Hepatocyte (in vitro differentiated cells): ENCODE data around the gene PARP8.

Source experiments
- EZH2 ChIP-seq: fragments of 200-600 bp; sonication (generic); IDR thresholded peaks from 2 replicates; pipeline ENCODE4 v1.6.1; 2016; ENCODE audit warnings: antibody characterized with exemption, mild to moderate bottlenecking, borderline replicate concordance
- EZH2phosphoT487 ChIP-seq: fragments of 200-600 bp; sonication (generic); IDR thresholded peaks from one replicate; pipeline ENCODE4 v1.6.1; 2018; ENCODE audit warnings: antibody characterized with exemption, mild to moderate bottlenecking, low read depth, moderate library complexity; ENCODE audit not compliant: unreplicated experiment, severe bottlenecking
- TF ChIP-seq, protein P1 (sequence below): fragments of 200-600 bp; sonication (generic); IDR thresholded peaks from 2 replicates; pipeline ENCODE4 v1.5.1; 2016; ENCODE audit warnings: antibody characterized with exemption, mild to moderate bottlenecking; ENCODE audit not compliant: poor library complexity

DNA sequence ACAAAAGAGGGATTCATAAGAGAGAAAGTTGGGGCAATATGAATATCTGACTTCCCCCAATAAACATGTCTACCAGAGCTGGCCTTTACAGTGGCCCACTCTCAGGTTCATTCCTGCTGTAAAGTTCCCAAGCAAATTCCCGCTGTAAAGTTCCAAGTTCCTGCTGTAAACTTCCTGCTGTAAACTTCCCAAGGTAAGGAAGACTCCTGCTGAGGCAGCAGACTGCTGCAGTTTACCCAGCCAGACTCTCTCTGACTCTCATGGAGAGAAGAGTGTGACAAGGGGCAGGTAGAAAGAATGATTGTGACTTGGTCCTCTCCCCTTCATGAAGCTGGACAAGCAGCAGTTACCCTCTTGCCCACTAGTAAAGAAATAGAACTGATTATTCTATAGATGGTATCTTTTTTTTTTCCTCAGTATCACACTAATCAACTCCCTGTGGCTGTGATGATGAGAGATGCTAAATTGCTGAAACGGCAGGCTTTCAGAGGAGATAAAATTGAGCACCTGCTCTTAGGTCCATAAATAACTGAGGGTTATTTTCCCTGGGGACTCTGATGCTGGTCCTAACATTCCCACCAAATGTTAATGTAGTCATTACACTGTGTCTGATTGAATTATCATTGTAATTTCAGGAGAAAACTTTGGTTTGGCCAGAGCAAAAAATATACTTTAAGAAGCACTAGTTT, 220.4 kb downstream of the PARP8 start:
- TF ChIP-seq, protein P1, sequence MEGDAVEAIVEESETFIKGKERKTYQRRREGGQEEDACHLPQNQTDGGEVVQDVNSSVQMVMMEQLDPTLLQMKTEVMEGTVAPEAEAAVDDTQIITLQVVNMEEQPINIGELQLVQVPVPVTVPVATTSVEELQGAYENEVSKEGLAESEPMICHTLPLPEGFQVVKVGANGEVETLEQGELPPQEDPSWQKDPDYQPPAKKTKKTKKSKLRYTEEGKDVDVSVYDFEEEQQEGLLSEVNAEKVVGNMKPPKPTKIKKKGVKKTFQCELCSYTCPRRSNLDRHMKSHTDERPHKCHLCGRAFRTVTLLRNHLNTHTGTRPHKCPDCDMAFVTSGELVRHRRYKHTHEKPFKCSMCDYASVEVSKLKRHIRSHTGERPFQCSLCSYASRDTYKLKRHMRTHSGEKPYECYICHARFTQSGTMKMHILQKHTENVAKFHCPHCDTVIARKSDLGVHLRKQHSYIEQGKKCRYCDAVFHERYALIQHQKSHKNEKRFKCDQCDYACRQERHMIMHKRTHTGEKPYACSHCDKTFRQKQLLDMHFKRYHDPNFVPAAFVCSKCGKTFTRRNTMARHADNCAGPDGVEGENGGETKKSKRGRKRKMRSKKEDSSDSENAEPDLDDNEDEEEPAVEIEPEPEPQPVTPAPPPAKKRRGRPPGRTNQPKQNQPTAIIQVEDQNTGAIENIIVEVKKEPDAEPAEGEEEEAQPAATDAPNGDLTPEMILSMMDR, result no peak
- TF ChIP-seq EZH2, result no peak
- TF ChIP-seq EZH2phosphoT487, result no peak
